ENCODE measurements around the gene ATG4B.

The ATG4B gene

GRCh38 chr2:241721852-241722251 lies 84.4 kb downstream of the ATG4B start:
- no peaks in the 10 kb centered on the region for H3K4me1 ChIP-seq (ENCODE audit: insufficient read depth, insufficient read length)
- H3K27me3 ChIP-seq (ENCODE audit: insufficient read depth, insufficient read length) = no peaks in the 10 kb centered on the region
- no peak overlapping the region for H3K4me3 ChIP-seq (ENCODE audit: insufficient read length, low read depth)
- no peak for DNase-seq (ENCODE audit: low read depth, low spot score)
- H3K9me3 ChIP-seq (ENCODE audit: insufficient read depth, low read length) = peaks cover 36% of the 10 kb centered on the region
- TF ChIP-seq YY1 (IDR thresholded peaks at IDR 0.05; ENCODE audit: insufficient read depth, insufficient read length) = no peak
- no peak overlapping the region for H3K9ac ChIP-seq (ENCODE audit: insufficient read length, low read depth)
- peaks cover 89% of the 10 kb centered on the region for H3K36me3 ChIP-seq (ENCODE audit: insufficient read depth, insufficient read length, low read length)

- H3K36me3 ChIP-seq (ENCODE audit: insufficient read depth, insufficient read length, low read length) = peaks cover 90% of the 10 kb centered on the region
- H3K9me3 ChIP-seq (ENCODE audit: insufficient read depth, low read length) = peaks cover 36% of the 10 kb centered on the region
- no peaks in the 10 kb centered on the region for H3K4me1 ChIP-seq (ENCODE audit: insufficient read depth, insufficient read length)
Observed at GRCh38 chr2:241722896-241723454, 85.5 kb downstream of the ATG4B start.

More at GRCh38 chr2:241722896-241723454, 85.5 kb downstream of the ATG4B start:
- Histone ChIP-seq H3K4me3 (ENCODE audit: insufficient read length, low read depth) (no peak overlapping the region), H3K9ac (ENCODE audit: insufficient read length, low read depth) (no peak overlapping the region), H3K27me3 (ENCODE audit: insufficient read depth, insufficient read length) (no peaks in the 10 kb centered on the region)
- TF ChIP-seq SUZ12 (IDR thresholded peaks at IDR 0.05; ENCODE audit: extremely low read depth, insufficient read depth, insufficient read length) = no peak
- no peak for DNase-seq (ENCODE audit: low read depth, low spot score)
